Activated naive CD4-positive, alpha-beta T cell treated with anti-CD3 and anti-CD28 coated beads for 36 hours (primary cell): ENCODE data around the gene BASP1. TPM values are rescaled to one million over a fixed set of nuclear protein-coding genes. Genes with fewer than 3 reads are reported as not detected.

Experiments
- CTCF ChIA-PET: fragments of 350-600 bp; sonication (Branson Sonifier 250); formaldehyde crosslinking; loops from one replicate; lab custom pipeline; 2021; ENCODE audit warnings: antibody characterized with exemption; lab: Charles Lee
- DNase-seq: peaks from one replicate; pipeline ENCODE4 v3.0.0-alpha.2; 2020
- H3K27ac Mint-ChIP-seq: one replicate; pipeline ENCODE4 v1.8.0; 2021; ENCODE audit warnings: mild to moderate bottlenecking, mixed read lengths
- H3K27me3 Mint-ChIP-seq: one replicate; pipeline ENCODE4 v1.8.0; 2021; ENCODE audit warnings: low read depth, mixed read lengths
- H3K36me3 Mint-ChIP-seq: one replicate; pipeline ENCODE4 v1.8.0; 2021; ENCODE audit warnings: low read depth, mixed read lengths
- H3K4me1 Mint-ChIP-seq: one replicate; pipeline ENCODE4 v1.8.0; 2021; ENCODE audit warnings: low read depth, mixed read lengths
- H3K4me3 Mint-ChIP-seq: one replicate; pipeline ENCODE4 v1.8.0; 2021; ENCODE audit warnings: mild to moderate bottlenecking, moderate library complexity, mixed read lengths
- H3K9me3 Mint-ChIP-seq: one replicate; pipeline ENCODE4 v1.8.0; 2021; ENCODE audit warnings: mixed read lengths
- intact Hi-C: fragments of 100-400 bp; cut with micrococcal nuclease; formaldehyde crosslinking; loops from one replicate; pipeline ENCODE4 v1.15.1; 2023
- total RNA-seq, 2 experiments: library from RNA; stranded (reverse); gene quantifications; one replicate each; pipeline ENCODE4 v1.2.3, GENCODE V29; 2021

The BASP1 gene
- total RNA-seq, 2 experiments from 2014 or later, result 0.62 to 0.94 TPM

DNA sequence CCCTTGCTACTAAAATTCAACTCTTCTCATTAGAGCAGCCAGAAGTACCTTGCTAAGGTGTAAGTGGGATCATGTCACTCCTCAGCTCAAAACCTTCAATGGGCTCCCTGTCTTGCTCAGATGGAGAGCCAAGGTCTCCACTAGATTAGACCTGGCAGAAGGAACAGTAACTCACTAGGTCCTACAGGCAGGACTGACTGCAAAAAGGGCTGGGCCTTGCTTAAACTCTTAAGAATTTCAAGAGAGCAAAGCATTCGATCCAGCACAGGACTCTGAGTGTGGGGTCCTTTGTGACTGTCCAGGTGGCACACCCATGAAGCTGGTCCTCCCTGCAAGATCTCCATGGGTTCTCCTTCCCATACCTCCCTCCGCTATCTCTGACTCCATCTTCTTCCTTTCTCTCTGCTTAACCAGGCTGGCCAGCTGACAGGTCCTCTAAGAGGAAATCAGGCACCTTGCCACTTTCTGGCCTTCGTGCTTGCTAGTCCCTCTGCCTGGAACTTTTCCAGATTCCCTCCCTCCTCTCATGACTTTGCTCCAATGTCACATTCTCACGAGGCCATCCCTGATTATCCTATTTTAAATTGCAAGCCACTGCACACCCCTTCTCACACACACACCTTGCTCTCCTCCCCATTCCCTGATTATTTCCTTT is 70.2 kb downstream of the BASP1 start:
- CTCF ChIA-PET, result no interaction called here
- DNase-seq, result no peak
- no peaks in the 10 kb centered on the region for H3K36me3 Mint-ChIP-seq
- no peaks in the 10 kb centered on the region for H3K9me3 Mint-ChIP-seq
- no peak overlapping the region for H3K4me3 Mint-ChIP-seq
- H3K27ac Mint-ChIP-seq, result peak overlapping the region; percentile 2
- H3K27me3 Mint-ChIP-seq, result no peaks in the 10 kb centered on the region
- H3K4me1 Mint-ChIP-seq, result peaks cover 2% of the 10 kb centered on the region
- intact Hi-C loops, result no loop called here

DNA sequence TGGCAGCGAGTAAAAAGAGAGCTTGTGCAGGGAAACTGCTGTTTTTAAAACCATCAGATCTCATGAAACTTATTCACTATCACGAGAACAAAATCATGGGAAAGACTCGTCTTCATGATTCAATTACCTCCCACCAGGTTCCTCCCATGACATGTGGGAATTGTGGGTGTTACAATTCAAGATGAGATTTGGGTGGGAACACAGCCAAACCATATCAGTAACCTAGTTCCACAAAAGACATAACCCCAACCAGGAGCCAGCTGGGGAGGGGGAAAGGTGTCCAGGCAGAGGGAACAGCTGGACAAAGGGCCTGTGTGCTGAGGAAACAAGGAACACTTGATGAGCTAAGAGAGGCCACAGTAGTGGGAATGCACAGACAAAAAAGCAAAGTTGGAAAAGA is 71.1 kb downstream of the BASP1 start:
- intact Hi-C loops, result no loop called here
- H3K27me3 Mint-ChIP-seq, result no peaks in the 10 kb centered on the region
- no peak overlapping the region for H3K4me3 Mint-ChIP-seq
- no peaks in the 10 kb centered on the region for H3K4me1 Mint-ChIP-seq
- DNase-seq, result no peak
- no peak overlapping the region for H3K27ac Mint-ChIP-seq
- CTCF ChIA-PET, result no interaction called here
- H3K9me3 Mint-ChIP-seq, result no peaks in the 10 kb centered on the region
- no peaks in the 10 kb centered on the region for H3K36me3 Mint-ChIP-seq

DNA sequence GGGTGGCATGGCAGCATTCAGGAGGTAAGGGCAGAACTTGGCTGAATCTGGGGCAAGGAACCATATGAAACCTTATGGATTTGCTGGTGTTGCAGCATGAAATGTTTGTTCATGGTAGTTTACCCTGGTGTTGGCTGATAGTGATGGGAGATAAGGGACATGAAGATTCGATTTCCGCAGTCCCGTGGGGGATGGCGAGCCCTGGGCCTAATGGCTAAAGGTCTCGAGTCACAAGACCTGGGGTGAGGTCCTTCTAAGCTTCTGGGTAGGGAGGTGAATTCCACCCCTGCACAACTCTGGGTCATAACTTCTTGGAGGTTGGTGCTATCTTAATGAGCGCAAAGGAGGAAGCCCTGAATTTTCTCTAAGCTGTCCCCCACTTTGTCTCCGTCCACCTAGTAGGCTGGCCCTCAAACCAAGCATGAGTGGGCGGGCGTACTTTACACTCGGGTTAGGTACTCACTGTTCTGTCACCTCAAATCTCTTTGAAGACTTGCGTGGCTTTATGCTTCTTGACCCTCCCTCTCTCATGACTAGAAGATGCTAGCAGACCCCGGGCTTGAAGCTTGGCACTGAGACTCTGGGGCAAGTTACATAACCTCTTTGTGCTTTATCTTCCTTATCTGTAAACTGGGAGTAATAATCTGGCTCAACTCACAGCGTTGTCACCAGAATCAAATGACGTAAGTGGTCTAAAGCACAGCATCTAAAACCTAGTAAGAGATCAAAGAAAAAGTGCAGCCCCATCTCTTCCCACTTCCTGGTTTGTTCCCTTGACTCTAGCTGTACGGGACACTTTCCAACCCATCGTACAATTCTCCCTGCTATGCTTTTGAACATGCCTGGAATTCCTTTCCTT is 72.5 kb downstream of the BASP1 start:
- no peaks in the 10 kb centered on the region for H3K4me1 Mint-ChIP-seq
- H3K4me3 Mint-ChIP-seq, result no peak overlapping the region
- H3K27ac Mint-ChIP-seq, result no peak overlapping the region
- intact Hi-C loops, result no loop called here
- DNase-seq, result no peak
- CTCF ChIA-PET, result no interaction called here
- no peaks in the 10 kb centered on the region for H3K9me3 Mint-ChIP-seq
- no peaks in the 10 kb centered on the region for H3K27me3 Mint-ChIP-seq
- no peaks in the 10 kb centered on the region for H3K36me3 Mint-ChIP-seq

DNA sequence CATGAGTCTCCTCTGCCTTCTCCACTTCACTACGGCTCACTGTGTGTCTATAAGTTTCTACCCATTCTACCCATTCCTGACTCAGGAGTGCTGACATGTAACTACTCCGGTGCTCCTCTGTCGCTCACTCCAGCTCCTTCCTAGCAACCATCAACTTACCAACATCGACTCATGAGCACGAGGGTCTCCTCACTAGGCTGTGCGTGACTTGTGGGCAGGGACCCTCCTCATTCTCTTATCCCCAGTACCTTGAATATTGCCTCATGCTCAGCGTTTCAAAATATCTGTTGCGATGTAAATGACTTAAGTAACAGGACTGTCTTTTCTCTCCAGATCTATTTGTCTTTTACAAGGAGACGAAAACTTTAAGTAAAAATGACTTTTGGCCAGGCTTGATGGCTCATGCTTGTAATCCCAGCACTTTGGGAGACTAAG is 73.1 kb downstream of the BASP1 start:
- no peaks in the 10 kb centered on the region for H3K4me1 Mint-ChIP-seq
- no peak overlapping the region for H3K27ac Mint-ChIP-seq
- intact Hi-C loops, result no loop called here
- H3K27me3 Mint-ChIP-seq, result no peaks in the 10 kb centered on the region
- DNase-seq, result no peak
- no peak overlapping the region for H3K4me3 Mint-ChIP-seq
- no peaks in the 10 kb centered on the region for H3K36me3 Mint-ChIP-seq
- CTCF ChIA-PET, result no interaction called here
- no peaks in the 10 kb centered on the region for H3K9me3 Mint-ChIP-seq

DNA sequence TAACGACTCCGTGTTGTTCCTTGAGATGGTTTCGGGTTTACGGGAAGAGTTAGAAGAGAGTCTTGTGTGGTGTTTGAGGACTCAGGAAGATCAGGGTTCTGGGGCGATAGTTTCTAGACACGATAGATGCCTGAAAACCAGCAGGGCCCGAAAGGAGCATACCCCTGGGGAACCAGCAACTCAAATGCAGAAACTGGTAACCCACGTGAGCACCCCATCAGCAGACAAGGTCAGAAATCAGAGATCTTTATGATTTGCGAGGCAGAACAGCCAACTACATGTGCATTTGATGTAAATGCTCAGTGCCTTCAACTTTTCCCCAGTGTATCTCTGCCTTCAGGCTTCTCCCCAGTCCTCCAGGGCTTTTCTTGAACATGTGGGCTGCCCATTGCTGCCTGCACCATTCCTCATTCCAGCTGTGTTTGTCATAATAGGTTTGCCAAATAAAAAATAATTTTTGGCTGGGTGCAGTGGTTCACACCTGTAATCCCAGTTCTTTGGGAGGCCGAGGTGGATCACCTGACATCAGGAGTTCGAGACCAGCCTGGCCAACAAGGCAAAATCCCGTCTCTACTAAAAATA is 75.1 kb downstream of the BASP1 start:
- CTCF ChIA-PET, result interaction anchor here (0.7 kb wide), 1 partner anchor 36 kb away, joined by 4 read pairs; no protein-coding TSS in a partner anchor
- H3K4me3 Mint-ChIP-seq, result no peak overlapping the region
- H3K4me1 Mint-ChIP-seq, result no peaks in the 10 kb centered on the region
- no peak for DNase-seq
- no peaks in the 10 kb centered on the region for H3K36me3 Mint-ChIP-seq
- no peaks in the 10 kb centered on the region for H3K9me3 Mint-ChIP-seq
- H3K27ac Mint-ChIP-seq, result no peak overlapping the region
- intact Hi-C loops, result no loop called here
- no peaks in the 10 kb centered on the region for H3K27me3 Mint-ChIP-seq

DNA sequence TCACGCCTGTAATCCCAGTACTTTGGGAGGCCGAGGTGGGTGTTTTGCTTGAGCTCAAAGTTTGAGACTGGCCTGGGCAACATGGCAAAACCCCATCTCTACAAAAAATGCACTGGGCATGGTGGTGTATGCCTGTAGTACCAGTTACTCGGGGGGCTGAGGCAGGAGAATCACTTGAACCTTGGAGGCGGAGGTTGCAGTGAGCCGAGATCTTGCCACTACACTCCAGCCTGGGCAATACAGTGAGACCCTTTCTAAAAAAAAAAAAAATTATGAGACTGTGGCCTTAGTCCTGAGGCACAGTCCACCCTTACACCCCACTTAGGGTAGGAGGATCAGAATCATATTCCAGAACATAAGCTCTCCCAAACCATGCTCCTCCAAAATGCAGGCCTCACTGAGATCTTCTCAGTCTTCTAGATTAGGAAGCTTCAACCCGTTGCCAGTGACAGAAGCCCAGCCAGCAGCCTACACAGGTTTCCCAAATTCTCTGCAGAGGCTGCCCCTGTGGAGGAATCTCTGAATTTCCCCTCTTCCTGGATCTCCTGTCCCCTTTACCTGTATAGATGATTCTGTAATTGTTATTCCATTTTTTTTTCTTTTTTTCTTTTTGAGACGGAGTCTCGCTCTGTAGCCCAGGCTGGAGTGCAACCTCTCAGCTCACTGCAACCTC is 77.3 kb downstream of the BASP1 start:
- no peaks in the 10 kb centered on the region for H3K36me3 Mint-ChIP-seq
- intact Hi-C loops, result no loop called here
- no peak for DNase-seq
- H3K27ac Mint-ChIP-seq, result no peak overlapping the region
- H3K27me3 Mint-ChIP-seq, result no peaks in the 10 kb centered on the region
- H3K9me3 Mint-ChIP-seq, result no peaks in the 10 kb centered on the region
- CTCF ChIA-PET, result no interaction called here
- no peaks in the 10 kb centered on the region for H3K4me1 Mint-ChIP-seq
- H3K4me3 Mint-ChIP-seq, result no peak overlapping the region

DNA sequence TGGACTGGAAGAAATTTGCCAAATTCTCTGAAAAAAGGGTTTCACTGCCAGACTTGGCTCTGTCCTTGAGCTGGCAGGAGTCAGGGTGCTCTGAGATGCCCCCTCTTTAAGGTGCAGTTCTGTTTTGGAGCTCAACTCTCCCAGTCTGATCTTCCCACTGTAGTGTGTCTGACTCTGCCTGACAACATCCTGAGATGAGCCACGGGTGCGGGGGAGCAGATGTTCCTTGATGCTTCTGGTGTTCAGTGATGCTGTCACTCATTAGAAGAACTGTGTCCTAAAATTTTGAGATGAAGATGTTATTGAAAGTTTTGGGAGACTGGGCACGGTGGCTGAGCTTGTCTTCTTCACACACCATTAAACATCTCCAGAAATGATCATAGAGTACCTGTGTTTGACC is 78.2 kb downstream of the BASP1 start:
- H3K36me3 Mint-ChIP-seq, result no peaks in the 10 kb centered on the region
- no peak overlapping the region for H3K4me3 Mint-ChIP-seq
- CTCF ChIA-PET, result no interaction called here
- intact Hi-C loops, result no loop called here
- no peaks in the 10 kb centered on the region for H3K4me1 Mint-ChIP-seq
- no peaks in the 10 kb centered on the region for H3K9me3 Mint-ChIP-seq
- H3K27ac Mint-ChIP-seq, result no peak overlapping the region
- no peak for DNase-seq
- no peaks in the 10 kb centered on the region for H3K27me3 Mint-ChIP-seq

DNA sequence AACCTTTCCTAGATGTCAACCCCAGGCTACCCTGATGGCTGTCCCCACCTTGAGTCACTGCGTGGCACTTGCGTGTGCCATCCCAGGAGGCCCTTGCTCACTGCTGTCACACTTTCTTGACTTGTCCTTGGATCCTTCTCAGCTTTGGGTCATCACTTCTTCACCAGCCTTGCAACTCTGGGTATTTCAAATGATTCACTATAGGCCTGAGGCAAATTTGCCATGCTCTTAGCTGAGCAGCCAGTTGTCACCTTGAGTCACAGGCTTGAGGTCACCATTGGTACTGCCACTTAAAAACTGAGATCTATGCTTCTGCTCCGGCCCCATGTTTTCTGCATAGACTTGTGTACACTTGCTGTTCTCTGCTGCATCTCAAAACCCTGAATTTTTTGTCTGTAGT is 84.7 kb downstream of the BASP1 start:
- CTCF ChIA-PET, result no interaction called here
- H3K4me1 Mint-ChIP-seq, result no peaks in the 10 kb centered on the region
- H3K36me3 Mint-ChIP-seq, result no peaks in the 10 kb centered on the region
- intact Hi-C loops, result no loop called here
- H3K4me3 Mint-ChIP-seq, result no peak overlapping the region
- no peak for DNase-seq
- no peaks in the 10 kb centered on the region for H3K27me3 Mint-ChIP-seq
- H3K27ac Mint-ChIP-seq, result no peak overlapping the region
- H3K9me3 Mint-ChIP-seq, result no peaks in the 10 kb centered on the region

DNA sequence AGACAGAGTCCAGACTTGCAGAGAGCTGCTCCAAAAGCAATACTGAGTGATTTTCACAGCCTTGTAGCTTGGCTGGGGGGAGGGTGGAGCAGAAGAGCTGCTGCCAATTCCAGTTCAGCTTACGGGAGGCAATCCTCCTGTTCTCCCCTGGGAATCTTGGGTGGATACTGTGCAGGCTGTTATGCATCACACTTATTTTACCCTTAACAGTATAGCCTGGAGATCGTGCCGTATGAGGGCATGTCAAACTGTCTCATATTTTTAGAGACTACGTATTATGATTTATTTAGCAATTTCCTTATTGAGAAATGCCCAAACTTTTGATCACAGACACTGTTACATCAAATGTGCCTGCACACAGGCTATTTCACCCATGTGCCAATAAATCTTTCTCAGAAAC is 85.2 kb downstream of the BASP1 start:
- Mint-ChIP-seq H3K4me1 (no peaks in the 10 kb centered on the region), H3K27ac (no peak overlapping the region), H3K27me3 (no peaks in the 10 kb centered on the region), H3K9me3 (no peaks in the 10 kb centered on the region), H3K36me3 (no peaks in the 10 kb centered on the region), H3K4me3 (no peak overlapping the region)
- intact Hi-C loops, result no loop called here
- no peak for DNase-seq
- CTCF ChIA-PET, result interaction anchor here (1.0 kb wide), 1 partner anchor 86 kb away, joined by 4 read pairs; no protein-coding TSS in a partner anchor

DNA sequence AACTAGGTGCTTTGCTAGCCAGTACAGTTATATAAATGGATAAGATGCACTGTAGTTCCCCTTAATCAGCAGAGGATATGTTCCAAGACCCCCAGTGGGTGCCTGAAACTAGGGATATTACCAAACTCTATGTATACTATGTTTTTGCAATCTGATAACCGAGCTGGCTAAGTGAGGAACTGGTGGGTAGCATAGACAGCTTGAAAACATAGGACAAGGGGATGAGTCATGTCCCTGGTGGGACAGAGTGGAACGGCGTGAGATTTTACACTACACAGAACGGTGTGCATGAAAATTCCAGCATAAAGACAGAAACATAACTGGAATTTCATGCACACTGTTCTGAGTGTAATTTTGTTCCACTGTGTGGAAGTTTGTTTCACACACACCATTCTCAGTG is 86.9 kb downstream of the BASP1 start:
- no peaks in the 10 kb centered on the region for H3K36me3 Mint-ChIP-seq
- intact Hi-C loops, result no loop called here
- CTCF ChIA-PET, result no interaction called here
- H3K4me3 Mint-ChIP-seq, result no peak overlapping the region
- DNase-seq, result no peak
- no peak overlapping the region for H3K27ac Mint-ChIP-seq
- no peaks in the 10 kb centered on the region for H3K27me3 Mint-ChIP-seq
- H3K4me1 Mint-ChIP-seq, result no peaks in the 10 kb centered on the region
- no peaks in the 10 kb centered on the region for H3K9me3 Mint-ChIP-seq

DNA sequence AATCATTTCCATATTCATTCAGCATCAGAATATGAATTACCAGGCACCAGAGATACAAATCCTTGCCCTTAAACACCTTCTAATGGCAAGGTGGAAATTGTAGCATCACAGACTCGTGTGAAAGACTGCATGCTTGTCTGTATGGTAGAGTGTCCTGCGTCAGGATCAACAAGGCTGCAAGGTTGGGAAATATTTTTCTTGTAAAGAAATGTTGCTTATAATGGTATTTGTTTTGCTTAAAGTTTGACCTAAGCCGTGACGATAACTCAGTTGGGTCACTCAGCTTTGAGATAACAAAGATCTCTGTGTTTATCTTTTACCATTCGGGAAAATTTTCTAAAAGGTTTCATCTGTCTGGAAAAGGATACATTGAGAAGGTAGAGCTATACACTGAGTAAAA is 87.6 kb downstream of the BASP1 start:
- Mint-ChIP-seq H3K27me3 (no peaks in the 10 kb centered on the region), H3K4me3 (no peak overlapping the region), H3K27ac (no peak overlapping the region), H3K4me1 (no peaks in the 10 kb centered on the region), H3K9me3 (no peaks in the 10 kb centered on the region), H3K36me3 (no peaks in the 10 kb centered on the region)
- no peak for DNase-seq
- intact Hi-C loops, result no loop called here
- CTCF ChIA-PET, result no interaction called here

DNA sequence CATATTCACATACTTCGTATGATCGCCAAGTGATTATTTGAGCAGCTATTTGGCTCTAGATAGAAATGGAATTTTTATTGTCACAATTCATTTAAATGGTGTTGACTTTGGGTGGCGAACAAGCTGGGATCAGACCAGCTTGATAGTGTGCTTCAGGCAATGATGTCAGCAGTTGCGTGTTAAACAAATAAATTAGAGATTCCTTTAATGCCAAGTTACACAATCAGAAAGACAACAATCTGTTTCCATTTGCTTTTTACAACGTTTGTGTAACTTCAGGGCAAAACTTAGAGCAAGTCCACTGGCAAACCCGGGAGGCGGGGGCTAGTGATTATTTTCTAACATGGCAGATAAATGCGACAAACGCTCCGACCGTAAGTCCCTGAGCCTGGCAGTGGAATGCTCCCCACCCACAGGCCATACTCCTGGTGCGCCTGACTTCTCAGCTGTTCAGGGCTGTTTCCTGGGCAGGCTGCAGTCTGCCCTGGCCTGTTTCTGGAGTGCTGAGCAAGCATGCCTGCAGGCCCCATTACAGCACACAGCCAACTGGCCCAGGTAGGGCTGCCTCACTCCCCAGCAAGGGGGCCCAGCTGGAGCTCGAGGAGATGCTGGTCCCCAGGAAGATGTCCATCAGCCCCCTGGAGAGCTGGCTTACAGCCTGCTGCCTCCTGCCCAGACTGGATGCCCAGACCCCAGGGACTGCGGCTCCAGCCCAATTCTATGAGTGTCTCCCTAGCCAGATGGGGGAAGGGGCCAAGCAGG is 88.7 kb downstream of the BASP1 start:
- no peak for DNase-seq
- CTCF ChIA-PET, result no interaction called here
- no peak overlapping the region for H3K4me3 Mint-ChIP-seq
- H3K27ac Mint-ChIP-seq, result no peak overlapping the region
- H3K9me3 Mint-ChIP-seq, result no peaks in the 10 kb centered on the region
- H3K4me1 Mint-ChIP-seq, result no peaks in the 10 kb centered on the region
- intact Hi-C loops, result no loop called here
- no peaks in the 10 kb centered on the region for H3K27me3 Mint-ChIP-seq
- no peaks in the 10 kb centered on the region for H3K36me3 Mint-ChIP-seq
